Caco-2 (cell line): ENCODE results near the gene NRCAM. TPM values are rescaled to one million over a fixed set of nuclear protein-coding genes. Genes with fewer than 3 reads are reported as not detected.

Source experiments
- BruUV-seq: library from RNA; stranded (reverse); fragments of 400-500 nt; replicated peaks from 2 replicates; lab custom pipeline; 2021; lab: Mats Ljungman, UMichigan
- CTCF ChIA-PET: fragments of 300-600 bp; sonication (Branson Sonifier 250); formaldehyde crosslinking; loops from one replicate; lab custom pipeline; 2022; ENCODE audit warnings: antibody characterized with exemption; lab: Charles Lee
- POLR2A ChIA-PET: fragments of 300-600 bp; sonication (Branson Sonifier 250); formaldehyde crosslinking; loops from one replicate; lab custom pipeline; 2022; ENCODE audit warnings: antibody characterized with exemption; lab: Charles Lee
- DNase-seq, 2 experiments: peaks; one replicate each; pipeline versions ENCODE4 v3.0.0 to v3.0.0-alpha.2; 2020 to 2022
- H3K27me3 ChIP-seq: replicated peaks from 2 replicates; pipeline ENCODE4 v1.6.0; 2011; ENCODE audit warnings: low read length; ENCODE audit not compliant: control insufficient read depth, insufficient read depth
- H3K36me3 ChIP-seq: 2 replicates; pipeline ENCODE4 v1.5.1; 2011; ENCODE audit warnings: low read length; ENCODE audit not compliant: control insufficient read depth, insufficient read depth
- H3K4me1 ChIP-seq: fragments of 250-450 bp; sonication (Bioruptor Pico); 2 replicates; pipeline ENCODE4 v1.5.1; 2020; ENCODE audit warnings: mild to moderate bottlenecking
- H3K4me3 ChIP-seq: 2 replicates; pipeline ENCODE4 v1.5.1; 2011; ENCODE audit warnings: low read depth, mild to moderate bottlenecking, control low read depth, low read length
- H3K9me3 ChIP-seq: fragments of 250-450 bp; sonication (Bioruptor Pico); 2 replicates; pipeline ENCODE4 v1.5.1; 2020; ENCODE audit warnings: mild to moderate bottlenecking, moderate library complexity
- H3K27ac Mint-ChIP-seq: one replicate; pipeline ENCODE4 v1.8.0; 2022; ENCODE audit warnings: mixed read lengths; ENCODE audit not compliant: unreplicated experiment
- H3K27me3 Mint-ChIP-seq: one replicate; pipeline ENCODE4 v1.8.0; 2022; ENCODE audit warnings: mixed read lengths; ENCODE audit not compliant: insufficient read depth, unreplicated experiment
- H3K36me3 Mint-ChIP-seq: one replicate; pipeline ENCODE4 v1.8.0; 2022; ENCODE audit warnings: mild to moderate bottlenecking, mixed read lengths; ENCODE audit not compliant: insufficient read depth, unreplicated experiment
- H3K4me1 Mint-ChIP-seq: one replicate; pipeline ENCODE4 v1.8.0; 2022; ENCODE audit warnings: low read depth, mixed read lengths; ENCODE audit not compliant: unreplicated experiment
- H3K4me3 Mint-ChIP-seq: one replicate; pipeline ENCODE4 v1.8.0; 2022; ENCODE audit warnings: mild to moderate bottlenecking, moderate library complexity, mixed read lengths; ENCODE audit not compliant: unreplicated experiment
- H3K9me3 Mint-ChIP-seq: one replicate; pipeline ENCODE4 v1.8.0; 2022; ENCODE audit warnings: mixed read lengths; ENCODE audit not compliant: unreplicated experiment
- CTCF ChIP-seq, 2 experiments: fragments of 200-600 bp in 1 of 2; IDR thresholded peaks; 1 replicate in 1 of 2; 2 replicates in 1 of 2; pipeline versions ENCODE4 v1.5.1 to v1.8.0; 2011 to 2022; ENCODE audit warnings: antibody characterized with exemption in 1 of 2, control low read depth in 1 of 2, inconsistent platforms in 1 of 2, low read depth in 1 of 2, low read length in 1 of 2, mild to moderate bottlenecking in 1 of 2, moderate library complexity in 1 of 2; ENCODE audit not compliant: insufficient read depth in 1 of 2, severe bottlenecking in 1 of 2, unreplicated experiment in 1 of 2
- intact Hi-C: fragments of 100-400 bp; cut with micrococcal nuclease; formaldehyde crosslinking; loops from one replicate; pipeline ENCODE4 v1.10.0; 2022; ENCODE audit not compliant: unreplicated experiment
- total RNA-seq: library from RNA; stranded (reverse); gene quantifications from 2 replicates; pipeline ENCODE4 v1.2.3, GENCODE V29; 2022

Gene NRCAM
- total RNA-seq, 1 experiment from 2014 or later, result 96.2 TPM

GRCh38 chr7:108103558-108104298 is 352.5 kb downstream of the NRCAM start:
- POLR2A ChIA-PET, result no interaction called here
- H3K4me3 Mint-ChIP-seq, result peak overlapping the region; percentile 60
- Histone ChIP-seq H3K36me3 (no peaks in the 10 kb centered on the region), H3K9me3 (no peaks in the 10 kb centered on the region), H3K27me3 (no peaks in the 10 kb centered on the region), H3K4me1 (peaks cover 49% of the 10 kb centered on the region), H3K4me3 (no peak overlapping the region)
- no peaks in the 10 kb centered on the region for H3K36me3 Mint-ChIP-seq
- CTCF ChIA-PET, result no interaction called here
- no peaks in the 10 kb centered on the region for H3K9me3 Mint-ChIP-seq
- TF ChIP-seq CTCF (IDR thresholded peaks at IDR 0.05; ENCODE audit: insufficient read depth in 1 of 2, low read depth in 1 of 2, low read length in 1 of 2, severe bottlenecking in 1 of 2, unreplicated experiment in 1 of 2), result no peak
- peaks cover 43% of the 10 kb centered on the region for H3K4me1 Mint-ChIP-seq
- BruUV-seq, result no TSS peak
- DNase-seq, result no peak
- H3K27ac Mint-ChIP-seq, result peak overlapping the region; percentile 9
- intact Hi-C loops, result loop anchor here (2.0 kb wide), 1 partner anchor 151 kb away; no protein-coding TSS in a partner anchor
- H3K27me3 Mint-ChIP-seq, result no peaks in the 10 kb centered on the region

GRCh38 chr7:108102671-108103312 is 353.4 kb downstream of the NRCAM start:
- peak; percentile 50 to 58 for DNase-seq
- no peak overlapping the region for H3K4me3 ChIP-seq
- no peak for TF ChIP-seq CTCF (IDR thresholded peaks at IDR 0.05; ENCODE audit: insufficient read depth in 1 of 2, low read depth in 1 of 2, low read length in 1 of 2, severe bottlenecking in 1 of 2, unreplicated experiment in 1 of 2)
- no TSS peak for BruUV-seq
- peak overlapping the region; percentile 9 for H3K27ac Mint-ChIP-seq
- intact Hi-C loops, result loop anchor here (2.0 kb wide), 1 partner anchor 150 kb away; no protein-coding TSS in a partner anchor
- no peaks in the 10 kb centered on the region for H3K9me3 ChIP-seq
- H3K4me3 Mint-ChIP-seq, result peak overlapping the region; percentile 60
- no peaks in the 10 kb centered on the region for H3K36me3 Mint-ChIP-seq
- no peaks in the 10 kb centered on the region for H3K9me3 Mint-ChIP-seq
- peaks cover 48% of the 10 kb centered on the region for H3K4me1 ChIP-seq
- CTCF ChIA-PET, result interaction anchor here (0.7 kb wide), 2 partner anchors 43 to 86 kb away, joined by 3 read pairs; no protein-coding TSS in a partner anchor
- H3K36me3 ChIP-seq, result no peaks in the 10 kb centered on the region
- H3K4me1 Mint-ChIP-seq, result peaks cover 41% of the 10 kb centered on the region
- POLR2A ChIA-PET, result interaction anchor here (1.0 kb wide), 1 partner anchor 88 kb away, joined by 3 read pairs; no protein-coding TSS in a partner anchor
- no peaks in the 10 kb centered on the region for H3K27me3 Mint-ChIP-seq
- H3K27me3 ChIP-seq, result no peaks in the 10 kb centered on the region

GRCh38 chr7:108101759-108102158 is 354.5 kb downstream of the NRCAM start:
- Mint-ChIP-seq H3K4me1 (peaks cover 41% of the 10 kb centered on the region), H3K27me3 (no peaks in the 10 kb centered on the region), H3K4me3 (no peak overlapping the region), H3K27ac (no peak overlapping the region), H3K36me3 (no peaks in the 10 kb centered on the region), H3K9me3 (no peaks in the 10 kb centered on the region)
- ChIA-PET POLR2A (no interaction called here), CTCF (no interaction called here)
- Histone ChIP-seq H3K4me1 (peaks cover 57% of the 10 kb centered on the region), H3K4me3 (no peak overlapping the region), H3K36me3 (no peaks in the 10 kb centered on the region), H3K27me3 (no peaks in the 10 kb centered on the region), H3K9me3 (no peaks in the 10 kb centered on the region)
- intact Hi-C loops, result loop anchor here (2.0 kb wide), 1 partner anchor 149 kb away; no protein-coding TSS in a partner anchor
- no peak for TF ChIP-seq CTCF (IDR thresholded peaks at IDR 0.05; ENCODE audit: insufficient read depth in 1 of 2, low read depth in 1 of 2, low read length in 1 of 2, severe bottlenecking in 1 of 2, unreplicated experiment in 1 of 2)
- no TSS peak for BruUV-seq
- no peak for DNase-seq
